Dermis blood vessel endothelial cell (primary cell): ENCODE data around the gene SLC35A3. TPM values are rescaled to one million over a fixed set of nuclear protein-coding genes. Genes with fewer than 3 reads are reported as not detected.

Experiments used
- DNase-seq: peaks from one replicate; pipeline ENCODE4 v3.0.0; 2010
- total RNA-seq: library from RNA; depleted of rRNA; stranded (reverse); fragments of >200 nt; gene quantifications from 2 replicates; pipeline ENCODE4 v1.2.3, GENCODE V29; 2014

Gene SLC35A3
- total RNA-seq, 1 donor from 2014 or later = 31.8 TPM

DNA sequence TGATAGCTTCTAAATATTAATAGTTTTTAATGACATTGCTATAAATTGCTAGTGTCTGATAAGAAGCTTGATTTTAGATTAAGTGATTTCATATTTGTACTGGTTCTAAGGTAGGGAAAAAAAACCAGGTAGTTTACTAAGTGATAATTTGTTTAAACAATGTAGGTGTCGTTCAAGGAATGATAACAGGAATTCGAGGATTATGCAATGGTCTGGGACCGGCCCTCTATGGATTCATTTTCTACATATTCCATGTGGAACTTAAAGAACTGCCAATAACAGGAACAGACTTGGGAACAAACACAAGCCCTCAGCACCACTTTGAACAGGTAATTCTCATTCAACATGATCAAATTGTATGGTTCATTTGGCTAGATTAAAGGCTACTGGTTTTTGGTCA is 110.5 kb downstream of the SLC35A3 start:
- DNase-seq = no peak

Other genes starting within 250 kb of the SLC35A3 start
- 1.1 and 2.9 TPM in 2 replicates for gene FRRS1, start 203.4 kb upstream of the SLC35A3 start, total RNA-seq
- 9.9 and 15.4 TPM in 2 replicates for gene AGL, start 119.6 kb upstream of the SLC35A3 start, total RNA-seq
- gene SASS6, start 162.9 kb downstream of the SLC35A3 start, total RNA-seq = 3.2 and 5.9 TPM in 2 replicates
- gene TRMT13, start 163.2 kb downstream of the SLC35A3 start, total RNA-seq = 8.0 and 12.7 TPM in 2 replicates
- gene LRRC39, start 208.3 kb downstream of the SLC35A3 start, total RNA-seq = 0.09 TPM in 1 of 2 replicates, not detected in the other